ENCODE results near the gene PRR33. TPM values are rescaled to one million over a fixed set of nuclear protein-coding genes. Genes with fewer than 3 reads are reported as not detected.

PRR33 gene
- total and polyA plus RNA-seq, 4 experiments from 2014 or later = 0.18 TPM; not detected in 3

GRCh38 chr11:1936072-1936780 is 44.5 kb upstream of the PRR33 start:
- no peaks in the 10 kb centered on the region for H3K36me3 ChIP-seq (ENCODE audit: insufficient read depth, low read length)
- CTCF ChIA-PET (ENCODE audit: partially characterized antibody) = no interaction called here
- intact Hi-C loops (cut with micrococcal nuclease) = no loop called here

GRCh38 chr11:1935156-1936071 is 43.7 kb upstream of the PRR33 start:
- CTCF ChIA-PET (ENCODE audit: partially characterized antibody) = no interaction called here
- Histone ChIP-seq H3K27ac (ENCODE audit: low read depth, low read length) (no peak overlapping the region), H3K9me3 (ENCODE audit: control insufficient read depth in 1 of 2, low read length in 2 of 2) (no peaks in the 10 kb centered on the region), H3K36me3 (ENCODE audit: insufficient read depth, low read length) (no peaks in the 10 kb centered on the region), H3K4me1 (ENCODE audit: insufficient read depth, low read length) (no peaks in the 10 kb centered on the region), H3K4me3 (ENCODE audit: low read length in 2 of 2) (no peak overlapping the region), H3K27me3 (ENCODE audit: insufficient read depth, low read length) (no peaks in the 10 kb centered on the region)
- H3K4me1 Mint-ChIP-seq = peaks cover 2 to 6% (median 5%) of the 10 kb centered on the region in 4 donors
- H3K27me3 Mint-ChIP-seq = peaks cover 1 to 2% of the 10 kb centered on the region in 2 donors
- H3K4me3 Mint-ChIP-seq = no peak overlapping the region
- no peak overlapping the region for H3K27ac Mint-ChIP-seq
- no peaks in the 10 kb centered on the region for H3K36me3 Mint-ChIP-seq
- DNase-seq = peak in 1 of 5 donors; percentile 17
- intact Hi-C loops (cut with micrococcal nuclease) = no loop called here
- H3K9me3 Mint-ChIP-seq = no peaks in the 10 kb centered on the region
- POLR2A ChIA-PET (ENCODE audit: partially characterized antibody) = interaction anchor here (0.5 kb wide), 1 partner anchor 22 kb away, joined by 4 read pairs; no protein-coding TSS in a partner anchor

More at GRCh38 chr11:1936072-1936780, 44.5 kb upstream of the PRR33 start:
- peaks cover 0 to 5% (median 3%) of the 10 kb centered on the region in 4 donors for H3K4me1 Mint-ChIP-seq
- H3K4me3 Mint-ChIP-seq = no peak overlapping the region
- Histone ChIP-seq H3K9me3 (ENCODE audit: control insufficient read depth in 1 of 2, low read length in 2 of 2) (no peaks in the 10 kb centered on the region), H3K27ac (ENCODE audit: low read depth, low read length) (no peak overlapping the region), H3K4me1 (ENCODE audit: insufficient read depth, low read length) (no peaks in the 10 kb centered on the region), H3K27me3 (ENCODE audit: insufficient read depth, low read length) (no peaks in the 10 kb centered on the region), H3K4me3 (ENCODE audit: low read length in 2 of 2) (no peak overlapping the region)
- POLR2A ChIA-PET (ENCODE audit: partially characterized antibody) = no interaction called here
- peaks cover 0 to 2% of the 10 kb centered on the region in 2 donors for H3K27me3 Mint-ChIP-seq
- H3K9me3 Mint-ChIP-seq = no peaks in the 10 kb centered on the region
- no peaks in the 10 kb centered on the region for H3K36me3 Mint-ChIP-seq
- DNase-seq = peak in 1 of 5 donors; percentile 19
- no peak overlapping the region for H3K27ac Mint-ChIP-seq

DNA sequence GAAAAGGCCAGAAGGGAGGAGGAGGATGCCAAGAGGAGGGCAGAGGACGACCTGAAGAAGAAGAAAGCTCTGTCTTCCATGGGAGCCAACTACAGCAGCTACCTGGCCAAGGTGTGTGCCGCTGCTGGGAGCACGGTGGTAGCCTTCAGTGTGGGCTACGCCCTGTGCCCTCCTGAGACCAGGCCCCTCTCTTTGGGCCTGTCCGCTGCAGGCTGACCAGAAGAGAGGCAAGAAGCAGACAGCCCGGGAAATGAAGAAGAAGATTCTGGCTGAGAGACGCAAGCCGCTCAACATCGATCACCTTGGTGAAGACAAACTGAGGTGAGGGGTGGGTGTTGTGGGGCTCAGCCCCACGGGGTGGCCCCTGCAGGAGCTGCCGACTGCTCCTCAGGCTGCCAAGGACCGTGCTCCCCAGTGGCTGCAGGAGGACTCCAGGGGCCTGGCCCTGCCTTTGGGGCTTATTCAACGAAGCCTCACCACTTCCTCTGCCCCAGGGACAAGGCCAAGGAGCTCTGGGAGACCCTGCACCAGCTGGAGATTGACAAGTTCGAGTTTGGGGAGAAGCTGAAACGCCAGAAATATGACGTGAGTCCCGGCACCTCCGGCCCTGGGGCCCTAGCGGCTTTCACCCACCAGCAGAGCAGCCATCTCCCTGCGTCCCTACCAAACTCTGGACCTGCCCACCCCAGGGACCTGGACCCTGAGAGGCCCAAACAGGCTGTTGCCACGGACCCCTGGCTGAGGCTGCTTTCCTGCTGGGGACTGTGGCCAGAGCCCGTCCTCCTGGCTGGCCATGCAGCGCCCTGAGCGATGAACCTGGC is 42.9 kb upstream of the PRR33 start:
- POLR2A ChIA-PET (ENCODE audit: partially characterized antibody) = no interaction called here
- CTCF ChIA-PET (ENCODE audit: partially characterized antibody) = no interaction called here
- no peaks in the 10 kb centered on the region for H3K27me3 ChIP-seq (ENCODE audit: insufficient read depth, low read length)
- no peak overlapping the region for H3K27ac Mint-ChIP-seq
- intact Hi-C loops (cut with micrococcal nuclease) = no loop called here
- H3K9me3 ChIP-seq (ENCODE audit: control insufficient read depth in 1 of 2, low read length in 2 of 2) = no peaks in the 10 kb centered on the region
- no peaks in the 10 kb centered on the region for H3K4me1 ChIP-seq (ENCODE audit: insufficient read depth, low read length)
- peaks cover 2% of the 10 kb centered on the region in 2 donors for H3K27me3 Mint-ChIP-seq
- H3K4me1 Mint-ChIP-seq = peaks cover 6 to 8% (median 7%) of the 10 kb centered on the region in 4 donors
- no peaks in the 10 kb centered on the region for H3K36me3 ChIP-seq (ENCODE audit: insufficient read depth, low read length)
- H3K9me3 Mint-ChIP-seq = no peaks in the 10 kb centered on the region
- no peak overlapping the region for H3K4me3 ChIP-seq (ENCODE audit: low read length in 2 of 2)
- no peak overlapping the region for H3K4me3 Mint-ChIP-seq
- peak in 1 of 5 donors; percentile 2 for DNase-seq
- H3K27ac ChIP-seq (ENCODE audit: low read depth, low read length) = no peak overlapping the region
- H3K36me3 Mint-ChIP-seq = no peaks in the 10 kb centered on the region

GRCh38 chr11:1933416-1934334 is 42.0 kb upstream of the PRR33 start:
- intact Hi-C loops (cut with micrococcal nuclease) = no loop called here
- Mint-ChIP-seq H3K36me3 (no peaks in the 10 kb centered on the region), H3K27ac (peak overlapping the region in 1 of 7 donors; percentile 57), H3K4me1 (peaks cover 4 to 8% (median 5%) of the 10 kb centered on the region in 4 donors), H3K9me3 (no peaks in the 10 kb centered on the region), H3K4me3 (no peak overlapping the region), H3K27me3 (peaks cover 2% of the 10 kb centered on the region in 2 donors)
- peak in 1 of 5 donors; percentile 17 for DNase-seq
- Histone ChIP-seq H3K27me3 (ENCODE audit: insufficient read depth, low read length) (no peaks in the 10 kb centered on the region), H3K4me1 (ENCODE audit: insufficient read depth, low read length) (no peaks in the 10 kb centered on the region), H3K4me3 (ENCODE audit: low read length in 2 of 2) (no peak overlapping the region), H3K27ac (ENCODE audit: low read depth, low read length) (no peak overlapping the region), H3K36me3 (ENCODE audit: insufficient read depth, low read length) (no peaks in the 10 kb centered on the region), H3K9me3 (ENCODE audit: control insufficient read depth in 1 of 2, low read length in 2 of 2) (no peaks in the 10 kb centered on the region)
- POLR2A ChIA-PET (ENCODE audit: partially characterized antibody) = no interaction called here
- CTCF ChIA-PET (ENCODE audit: partially characterized antibody) = no interaction called here

DNA sequence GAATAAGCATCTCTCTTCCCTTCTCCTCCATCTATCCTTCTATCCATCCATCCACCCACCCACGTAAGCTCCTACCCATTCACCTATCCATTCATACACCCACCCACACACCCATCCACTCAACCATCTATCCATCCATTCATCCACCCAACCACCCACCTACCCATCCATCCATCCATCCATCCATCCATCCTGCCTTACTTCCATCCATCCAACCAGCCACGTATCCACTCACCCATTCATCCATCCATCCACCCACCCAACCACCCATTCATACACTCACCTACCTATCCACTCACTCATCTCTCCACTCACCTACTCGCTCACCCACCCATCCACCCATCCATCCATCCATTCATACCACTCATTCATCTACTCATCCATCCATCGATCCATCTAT is 41.0 kb upstream of the PRR33 start:
- Mint-ChIP-seq H3K4me1 (peaks cover 4 to 8% (median 5%) of the 10 kb centered on the region in 4 donors), H3K27ac (peak overlapping the region in 1 of 7 donors; percentile 28), H3K36me3 (no peaks in the 10 kb centered on the region), H3K4me3 (no peak overlapping the region), H3K27me3 (peaks cover 2% of the 10 kb centered on the region in 2 donors), H3K9me3 (no peaks in the 10 kb centered on the region)
- Histone ChIP-seq H3K9me3 (ENCODE audit: control insufficient read depth in 1 of 2, low read length in 2 of 2) (no peaks in the 10 kb centered on the region), H3K4me1 (ENCODE audit: insufficient read depth, low read length) (no peaks in the 10 kb centered on the region), H3K27ac (ENCODE audit: low read depth, low read length) (no peak overlapping the region), H3K27me3 (ENCODE audit: insufficient read depth, low read length) (no peaks in the 10 kb centered on the region), H3K4me3 (ENCODE audit: low read length in 2 of 2) (no peak overlapping the region), H3K36me3 (ENCODE audit: insufficient read depth, low read length) (no peaks in the 10 kb centered on the region)
- ChIA-PET CTCF (ENCODE audit: partially characterized antibody) (no interaction called here), POLR2A (ENCODE audit: partially characterized antibody) (no interaction called here)
- no peak for DNase-seq
- intact Hi-C loops (cut with micrococcal nuclease) = no loop called here

DNA sequence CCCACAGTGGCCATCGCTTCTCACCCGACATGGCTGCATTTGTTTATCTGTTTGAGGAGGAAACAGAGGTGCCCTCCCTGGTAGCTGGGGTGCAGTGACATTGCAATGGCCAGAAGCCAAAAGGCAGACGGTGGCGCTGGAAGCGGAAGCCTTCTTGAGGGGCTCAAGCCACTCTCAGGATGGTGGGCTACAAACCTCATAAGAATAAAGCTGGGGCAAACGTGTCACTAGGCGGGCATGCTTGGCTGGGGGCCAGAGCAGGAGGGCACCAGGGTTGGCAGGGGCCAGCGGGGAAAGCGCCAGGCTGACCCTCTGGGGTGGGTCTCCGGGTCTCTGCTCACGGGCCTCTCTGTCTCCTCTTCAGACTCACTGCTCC is 40.4 kb upstream of the PRR33 start:
- peak overlapping the region in 1 of 7 donors; percentile 48 for H3K27ac Mint-ChIP-seq
- H3K4me3 ChIP-seq (ENCODE audit: low read length in 2 of 2) = no peak overlapping the region
- CTCF ChIA-PET (ENCODE audit: partially characterized antibody) = no interaction called here
- H3K27me3 Mint-ChIP-seq = peaks cover 2% of the 10 kb centered on the region in 2 donors
- DNase-seq = peak in 1 of 5 donors; percentile 19
- no peaks in the 10 kb centered on the region for H3K36me3 ChIP-seq (ENCODE audit: insufficient read depth, low read length)
- H3K4me1 ChIP-seq (ENCODE audit: insufficient read depth, low read length) = no peaks in the 10 kb centered on the region
- intact Hi-C loops (cut with micrococcal nuclease) = no loop called here
- POLR2A ChIA-PET (ENCODE audit: partially characterized antibody) = no interaction called here
- H3K4me3 Mint-ChIP-seq = no peak overlapping the region
- no peaks in the 10 kb centered on the region for H3K27me3 ChIP-seq (ENCODE audit: insufficient read depth, low read length)
- H3K9me3 ChIP-seq (ENCODE audit: control insufficient read depth in 1 of 2, low read length in 2 of 2) = no peaks in the 10 kb centered on the region
- H3K36me3 Mint-ChIP-seq = no peaks in the 10 kb centered on the region
- peaks cover 4 to 8% (median 5%) of the 10 kb centered on the region in 4 donors for H3K4me1 Mint-ChIP-seq
- no peaks in the 10 kb centered on the region for H3K9me3 Mint-ChIP-seq
- H3K27ac ChIP-seq (ENCODE audit: low read depth, low read length) = no peak overlapping the region

Measured in CD4-positive, alpha-beta memory T cell (primary cell).